ENCODE measurements around the gene TMEM256.

Gene TMEM256

DNA sequence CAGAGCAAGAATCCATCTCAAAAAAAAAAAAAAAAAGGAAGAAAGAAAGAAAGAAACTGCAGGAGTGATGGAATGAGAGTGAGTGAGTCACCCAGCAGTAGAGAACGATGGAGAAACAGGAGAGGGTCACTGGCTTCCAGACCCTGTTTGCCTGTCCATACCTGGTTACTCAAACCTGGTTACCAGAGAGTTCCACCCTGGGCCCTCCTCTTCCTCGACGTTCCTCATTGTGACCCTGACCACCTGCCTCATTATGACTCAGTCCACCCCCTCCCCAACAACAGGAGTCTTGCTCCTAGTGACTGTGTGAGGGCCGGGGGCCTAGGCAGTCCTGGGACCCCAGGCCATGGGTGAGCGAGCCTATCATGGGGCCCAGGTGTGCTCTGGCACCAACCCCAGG is 24.7 kb upstream of the TMEM256 start, which contains the start of gene SPEM3:
SPEM3 (plus strand) TSS at position 301 of the 400 bp plus-strand sequence; CDS start at position 347, 46 bp downstream.
- no peak for DNase-seq

DNA sequence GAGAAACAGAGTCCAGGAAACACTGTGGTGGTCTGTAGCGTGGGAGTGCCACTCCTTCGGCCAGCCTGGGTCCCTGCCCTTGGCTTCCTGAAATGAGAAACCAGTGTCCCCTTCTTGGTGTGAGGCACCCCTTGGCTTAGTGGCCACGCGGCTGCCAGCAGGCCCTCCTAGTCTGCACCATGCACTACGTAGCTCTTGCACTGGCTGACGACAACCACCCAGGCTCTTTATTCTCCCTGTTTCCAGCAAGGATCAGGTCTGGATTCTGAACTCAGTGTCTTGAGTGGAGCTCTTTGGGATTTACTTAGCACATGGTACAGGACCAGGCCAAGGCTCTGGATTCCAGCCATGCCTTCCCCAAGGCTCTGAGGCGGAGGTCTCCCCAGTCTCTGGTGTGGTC is 23.7 kb upstream of the TMEM256 start:
- DNase-seq = no peak

GRCh38 chr17:7426896-7427489 is 23.1 kb upstream of the TMEM256 start:
- DNase-seq = no peak

DNA sequence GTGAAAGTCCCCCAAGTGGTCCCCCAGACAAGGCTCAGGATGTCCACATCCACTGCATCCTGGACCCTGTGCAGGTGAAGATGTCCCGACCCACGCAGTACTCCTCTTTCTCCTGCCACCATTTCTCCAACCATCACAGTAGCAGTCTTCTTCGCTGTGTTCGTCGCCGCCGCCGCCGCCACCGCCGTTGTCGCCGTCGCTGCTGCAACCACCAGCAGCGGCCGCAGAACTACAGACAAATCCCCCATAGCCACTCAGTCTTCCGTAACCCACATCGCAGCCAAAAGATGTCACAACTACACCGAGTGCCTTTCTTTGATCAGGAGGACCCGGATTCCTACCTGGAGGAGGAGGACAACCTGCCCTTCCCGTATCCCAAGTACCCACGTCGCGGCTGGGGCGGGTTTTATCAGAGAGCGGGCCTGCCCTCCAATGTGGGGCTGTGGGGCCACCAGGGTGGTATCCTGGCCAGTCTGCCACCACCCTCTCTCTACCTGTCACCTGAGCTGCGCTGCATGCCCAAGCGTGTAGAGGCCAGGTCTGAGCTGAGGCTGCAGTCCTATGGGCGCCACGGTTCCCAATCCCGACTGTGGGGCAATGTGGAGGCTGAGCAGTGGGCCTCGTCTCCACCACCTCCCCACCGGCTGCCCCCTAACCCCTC is 22.4 kb upstream of the TMEM256 start:
- no peak for DNase-seq

DNA sequence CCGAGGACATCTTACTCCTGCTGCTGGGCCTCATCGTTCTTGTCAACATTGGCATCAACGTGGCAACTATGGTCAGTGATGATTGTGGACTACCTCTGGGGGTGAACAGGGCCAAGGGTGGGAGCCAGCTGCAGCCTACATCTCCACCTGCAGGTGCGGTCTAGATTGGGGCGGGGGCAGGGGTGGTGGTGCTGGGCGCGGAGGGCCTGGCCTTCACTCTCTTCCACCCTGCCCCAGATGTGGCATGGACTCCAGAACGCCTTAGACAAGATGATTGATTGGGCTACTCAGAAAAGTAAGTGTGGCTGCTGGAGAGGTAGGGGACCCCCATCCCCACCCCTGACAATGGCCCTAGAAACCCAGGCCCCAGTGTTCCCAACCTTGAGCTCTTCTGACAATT is 21.9 kb upstream of the TMEM256 start:
- no peak for DNase-seq

DNA sequence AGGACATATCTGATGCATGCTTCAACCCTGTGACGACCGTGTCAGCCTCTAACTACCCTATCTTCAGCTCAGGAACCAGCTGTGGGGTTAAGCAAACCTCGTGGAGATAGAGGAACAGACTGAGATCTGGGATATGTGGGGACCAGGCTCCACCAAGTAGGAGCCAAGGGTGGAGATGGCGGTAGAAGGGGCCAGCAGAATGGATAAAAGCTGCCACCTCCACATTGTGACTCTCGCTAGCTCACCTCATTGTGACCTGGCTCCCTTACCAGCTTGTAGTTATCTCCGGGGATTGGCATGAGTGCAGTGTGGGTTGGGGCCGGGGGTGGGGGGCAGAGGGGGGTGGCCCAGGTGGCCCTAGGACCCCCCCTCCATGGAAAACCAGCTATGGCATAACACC is 21.4 kb upstream of the TMEM256 start, which contains the start of gene SPEM2:
SPEM2 (plus strand) TSS at position 301 of the 400 bp plus-strand sequence; CDS start at position 374, 73 bp downstream.
- DNase-seq = no peak

DNA sequence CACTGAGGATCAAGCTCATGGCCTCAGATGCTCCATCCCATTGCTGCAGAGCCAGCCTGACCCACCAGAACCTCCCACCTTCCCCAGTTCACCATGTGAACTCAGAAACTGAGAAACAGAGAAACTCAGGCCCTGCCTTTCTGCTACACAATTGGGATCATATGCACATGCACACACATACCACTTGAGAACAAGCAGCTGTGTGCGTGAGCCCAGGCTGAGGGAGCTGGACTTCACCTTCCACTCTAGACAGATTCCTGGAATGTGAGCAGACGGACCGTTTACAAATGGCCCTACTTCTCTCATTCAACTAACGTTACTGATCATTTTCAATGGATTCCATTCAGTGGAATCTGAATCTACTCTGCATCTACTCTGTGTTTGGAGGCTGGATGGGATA is 19.8 kb upstream of the TMEM256 start:
- no peak for DNase-seq

DNA sequence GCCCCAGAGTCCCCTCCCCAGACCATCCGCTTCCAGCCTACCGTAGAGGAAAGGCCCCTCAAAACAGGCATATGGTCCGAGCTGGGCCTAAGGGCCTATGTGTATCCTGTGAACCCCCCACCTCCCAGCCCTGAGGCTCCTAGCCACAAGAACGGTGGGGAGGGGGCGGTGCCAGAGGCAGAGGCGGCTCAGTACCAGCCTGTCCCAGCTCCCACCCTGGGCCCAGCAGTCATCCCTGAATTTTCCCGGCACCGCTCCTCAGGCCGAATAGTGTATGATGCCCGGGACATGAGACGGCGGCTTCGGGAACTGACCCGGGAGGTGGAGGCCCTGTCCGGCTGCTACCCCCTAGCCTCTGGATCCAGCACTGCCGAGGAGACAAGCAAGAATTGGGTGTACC is 17.3 kb upstream of the TMEM256 start:
- DNase-seq = no peak

DNA sequence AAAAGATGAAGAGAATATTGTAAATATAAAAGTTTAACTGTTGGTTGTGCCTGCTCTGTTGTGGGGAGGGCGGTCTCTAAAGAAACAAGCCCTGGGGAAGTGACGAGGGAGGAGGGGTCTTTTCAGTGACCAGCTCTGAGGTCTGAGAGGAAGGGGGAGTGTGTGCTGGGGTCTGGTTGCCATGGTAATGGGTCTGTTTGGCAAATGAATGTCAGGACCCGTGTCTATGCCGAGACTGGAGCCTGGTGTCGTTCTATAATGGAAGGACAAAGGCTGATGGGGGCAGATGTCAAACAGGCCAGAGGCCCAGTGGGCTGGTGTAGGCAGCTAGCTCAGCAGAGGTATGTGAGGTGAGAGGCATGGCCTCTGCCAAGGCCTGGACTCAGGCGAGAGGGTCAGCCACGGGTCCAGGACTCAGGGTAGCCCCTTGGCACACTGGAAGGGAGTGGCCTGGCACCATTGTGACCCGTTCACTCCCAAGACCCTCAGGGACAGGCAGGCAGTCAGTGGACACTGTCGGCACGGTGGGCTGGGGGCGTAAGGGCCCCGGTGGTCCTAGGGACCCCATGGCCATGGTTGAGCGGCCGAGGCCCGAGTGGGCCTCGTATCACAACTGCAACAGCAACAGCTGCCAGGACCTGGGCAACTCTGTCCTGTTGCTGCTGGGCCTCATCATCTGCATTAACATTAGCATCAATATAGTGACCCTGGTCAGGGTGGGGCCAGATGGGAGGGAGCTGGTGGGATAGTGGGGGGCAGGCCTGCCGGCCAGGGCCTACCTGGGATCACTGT is 16.1 kb upstream of the TMEM256 start, which contains the start of gene SPEM1:
SPEM1 (plus strand) TSS at position 506 of the 792 bp plus-strand sequence; CDS start at position 567, 61 bp downstream.
- DNase-seq = no peak

- DNase-seq = no peak
Observed at GRCh38 chr17:7418472-7419152, 14.7 kb upstream of the TMEM256 start.

DNA sequence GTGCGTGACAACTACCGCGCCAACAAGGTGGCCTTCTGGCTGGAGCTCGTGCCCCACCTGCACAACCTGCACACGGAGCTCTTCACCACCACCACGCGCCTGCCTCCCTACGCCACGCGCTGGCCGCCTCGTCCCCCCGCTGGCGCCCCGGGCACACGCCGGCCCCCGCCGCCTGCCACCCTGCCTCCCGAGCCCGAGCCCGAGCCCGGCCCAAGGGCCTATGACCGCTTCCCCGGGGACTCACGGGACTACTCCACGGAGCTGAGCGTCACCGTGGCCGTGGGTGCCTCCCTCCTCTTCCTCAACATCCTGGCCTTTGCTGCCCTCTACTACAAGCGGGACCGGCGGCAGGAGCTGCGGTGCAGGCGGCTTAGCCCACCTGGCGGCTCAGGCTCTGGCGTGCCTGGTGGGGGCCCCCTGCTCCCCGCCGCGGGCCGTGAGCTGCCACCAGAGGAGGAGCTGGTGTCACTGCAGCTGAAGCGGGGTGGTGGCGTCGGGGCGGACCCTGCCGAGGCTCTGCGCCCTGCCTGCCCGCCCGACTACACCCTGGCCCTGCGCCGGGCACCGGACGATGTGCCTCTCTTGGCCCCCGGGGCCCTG is 13.3 kb upstream of the TMEM256 start:
- no peak for DNase-seq

DNA sequence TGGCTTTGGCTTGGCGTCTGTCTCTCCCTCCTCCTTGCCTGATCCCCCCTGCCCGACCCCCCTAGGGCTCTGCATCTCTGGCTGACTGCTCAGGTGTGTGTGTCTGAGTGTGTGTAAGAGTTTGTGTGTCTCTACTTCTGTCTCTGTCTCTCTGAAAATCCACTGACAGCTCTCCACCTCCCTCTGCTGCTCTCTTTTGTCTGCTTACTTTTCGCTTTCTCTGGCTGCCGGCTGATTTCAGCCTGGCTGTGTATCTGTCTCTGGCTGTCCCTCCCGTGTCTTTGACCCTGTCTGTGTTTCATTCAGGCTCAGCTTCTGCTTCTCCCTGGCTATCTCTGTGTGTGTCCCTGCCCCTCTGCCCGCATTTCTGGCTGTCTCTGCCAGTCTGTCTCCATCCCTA is 12.4 kb upstream of the TMEM256 start:
- no peak for DNase-seq

DNA sequence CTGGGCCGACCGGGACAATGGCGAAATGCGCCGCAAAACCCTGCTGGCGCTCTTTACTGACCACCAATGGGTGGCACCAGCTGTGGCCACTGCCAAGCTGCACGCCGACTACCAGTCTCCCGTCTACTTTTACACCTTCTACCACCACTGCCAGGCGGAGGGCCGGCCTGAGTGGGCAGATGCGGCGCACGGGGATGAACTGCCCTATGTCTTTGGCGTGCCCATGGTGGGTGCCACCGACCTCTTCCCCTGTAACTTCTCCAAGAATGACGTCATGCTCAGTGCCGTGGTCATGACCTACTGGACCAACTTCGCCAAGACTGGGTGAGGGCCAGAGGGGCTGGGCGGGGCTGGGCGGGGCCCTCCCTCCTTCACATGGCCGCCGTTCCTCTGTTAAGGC is 11.9 kb upstream of the TMEM256 start:
- DNase-seq = no peak

DNA sequence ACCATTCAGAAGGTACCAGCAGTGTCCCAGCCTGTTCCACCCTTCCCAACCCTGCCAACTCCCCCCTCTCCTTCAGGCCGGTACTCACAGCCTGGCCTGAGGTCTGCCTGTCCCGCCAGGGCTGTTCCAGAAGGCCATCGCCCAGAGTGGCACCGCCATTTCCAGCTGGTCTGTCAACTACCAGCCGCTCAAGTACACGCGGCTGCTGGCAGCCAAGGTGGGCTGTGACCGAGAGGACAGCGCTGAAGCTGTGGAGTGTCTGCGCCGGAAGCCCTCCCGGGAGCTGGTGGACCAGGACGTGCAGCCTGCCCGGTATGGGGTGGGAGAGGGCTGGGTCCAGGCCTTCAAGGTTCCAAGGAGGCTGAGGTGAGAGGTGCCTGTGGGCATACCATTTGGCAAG is 10.9 kb upstream of the TMEM256 start:
- DNase-seq = no peak

DNA sequence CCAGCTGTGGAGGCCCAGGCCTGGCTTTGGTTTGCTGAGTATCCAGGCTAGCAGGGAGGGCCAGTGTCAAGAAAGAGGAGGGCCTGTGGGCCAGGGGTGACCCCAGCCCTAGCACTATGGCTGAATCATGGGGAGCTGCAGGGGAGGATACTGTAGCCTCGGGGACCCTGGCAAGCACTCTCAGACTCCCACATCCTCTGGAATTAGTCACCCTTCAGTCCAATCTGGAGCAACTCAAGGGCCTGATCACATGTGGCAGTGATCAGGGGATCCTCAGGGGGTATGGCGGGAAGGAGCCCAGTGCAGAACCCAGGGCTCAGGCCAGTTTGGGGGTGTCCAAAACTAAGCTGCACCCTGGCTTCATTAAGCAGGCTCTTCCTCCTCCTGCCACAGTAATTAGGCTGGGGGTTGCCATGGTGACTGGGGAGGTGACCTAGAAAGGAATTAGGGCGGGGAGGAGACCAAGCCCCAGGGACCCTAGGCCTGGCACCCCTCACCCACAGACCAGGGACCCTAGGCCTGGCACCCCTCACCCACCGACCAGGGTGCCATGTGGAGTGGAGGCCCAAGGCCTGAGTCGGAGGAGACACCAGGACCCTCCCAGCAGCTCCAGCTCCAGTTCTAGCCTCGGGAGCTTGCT is 9.6 kb upstream of the TMEM256 start:
- no peak for DNase-seq

GRCh38 chr17:7411427-7411750 is 7.5 kb upstream of the TMEM256 start:
- no peak for DNase-seq

DNA sequence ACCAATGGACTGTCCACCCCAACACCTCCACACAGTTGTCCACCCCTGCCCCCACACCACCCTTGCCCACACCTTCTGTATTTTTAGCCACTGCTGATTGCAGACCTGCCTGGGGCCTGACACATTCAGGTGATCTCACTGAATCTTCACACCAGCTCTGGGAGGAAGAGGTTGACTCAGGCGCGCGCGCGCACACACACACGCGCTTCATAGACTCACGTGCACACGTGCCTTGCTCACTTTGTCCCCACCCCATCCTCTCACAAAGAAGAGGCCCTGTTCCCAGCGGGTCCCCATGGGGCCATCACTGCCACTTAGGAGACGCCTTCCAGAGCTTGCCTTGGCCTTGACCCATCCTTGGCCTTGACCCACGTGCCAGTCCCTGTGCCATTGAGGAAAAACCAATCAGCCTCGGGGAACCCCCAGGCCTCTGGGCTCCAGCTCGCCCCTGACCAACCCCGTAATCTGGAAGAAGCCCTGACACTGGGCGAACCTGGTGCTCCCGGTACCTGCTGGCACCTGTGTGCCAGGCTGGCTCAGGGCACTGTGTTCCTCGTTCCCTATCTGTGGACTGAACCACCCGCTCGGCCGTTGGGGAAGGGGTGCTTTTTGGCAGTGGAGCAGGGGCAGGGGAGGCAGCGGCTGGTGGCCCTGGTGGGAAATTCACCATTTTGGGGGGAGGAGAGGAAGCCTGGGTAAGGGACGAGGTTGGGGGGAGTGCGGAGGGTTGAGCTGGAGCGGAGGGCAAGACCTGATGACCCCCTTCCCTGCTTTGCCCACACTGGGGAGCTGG is 6.9 kb upstream of the TMEM256 start:
- no peak for DNase-seq

DNA sequence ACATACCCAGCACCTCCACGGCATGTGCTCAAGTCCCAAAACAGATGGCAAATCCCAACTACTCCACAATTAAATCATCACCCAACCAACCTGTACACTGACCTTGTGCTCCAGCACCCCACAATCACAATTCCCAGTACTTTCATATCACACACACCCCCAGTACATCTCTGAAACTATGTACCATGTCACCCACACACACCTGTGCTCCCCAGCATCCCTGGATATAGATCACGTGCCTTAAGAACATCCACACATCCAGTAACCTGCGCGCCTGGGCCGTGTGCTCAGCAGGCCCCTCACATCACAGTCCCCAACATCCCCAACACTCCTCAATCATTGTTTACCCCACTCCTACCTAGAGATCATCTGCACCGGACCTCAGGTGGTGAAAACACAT is 5.8 kb upstream of the TMEM256 start:
- no peak for DNase-seq

DNA sequence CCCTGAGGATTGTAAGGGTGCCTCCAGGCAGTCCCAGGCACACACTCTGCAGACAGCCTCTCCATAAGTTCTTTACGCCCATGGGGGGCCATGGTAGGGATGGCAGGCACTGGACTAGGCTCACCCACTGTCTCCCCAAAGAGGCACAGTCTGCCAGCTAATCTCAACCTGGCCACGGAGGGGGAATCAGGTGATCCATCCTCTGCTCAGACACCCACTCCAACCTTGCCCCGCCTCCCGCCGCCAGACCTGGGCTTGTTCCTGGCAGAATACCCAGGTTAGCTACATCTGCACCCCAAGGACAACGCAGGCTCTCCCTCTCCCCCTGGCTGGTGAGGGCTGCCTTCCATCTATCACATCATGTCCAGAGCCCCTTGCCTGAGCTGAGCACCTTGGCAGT is 5.0 kb upstream of the TMEM256 start:
- DNase-seq = no peak

DNA sequence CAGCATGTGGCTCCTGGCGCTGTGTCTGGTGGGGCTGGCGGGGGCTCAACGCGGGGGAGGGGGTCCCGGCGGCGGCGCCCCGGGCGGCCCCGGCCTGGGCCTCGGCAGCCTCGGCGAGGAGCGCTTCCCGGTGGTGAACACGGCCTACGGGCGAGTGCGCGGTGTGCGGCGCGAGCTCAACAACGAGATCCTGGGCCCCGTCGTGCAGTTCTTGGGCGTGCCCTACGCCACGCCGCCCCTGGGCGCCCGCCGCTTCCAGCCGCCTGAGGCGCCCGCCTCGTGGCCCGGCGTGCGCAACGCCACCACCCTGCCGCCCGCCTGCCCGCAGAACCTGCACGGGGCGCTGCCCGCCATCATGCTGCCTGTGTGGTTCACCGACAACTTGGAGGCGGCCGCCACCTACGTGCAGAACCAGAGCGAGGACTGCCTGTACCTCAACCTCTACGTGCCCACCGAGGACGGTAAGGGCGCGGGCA is 4.4 kb upstream of the TMEM256 start:
- no peak for DNase-seq

- DNase-seq = no peak
Observed at GRCh38 chr17:7407485-7408251, 3.8 kb upstream of the TMEM256 start, which contains the start of gene NLGN2. NLGN2 (plus strand) TSS chr17:7407845; CDS start chr17:7408256, 411 bp downstream.
